Effector memory CD8-positive, alpha-beta T cell (primary cell): Measurements from ENCODE around the gene TEX11.
"Not testable (repeated sequence)": the region's sequence is repeated elsewhere in the genome, so short reads cannot be mapped to it uniquely, and the experiment has no call there.

Experiments used
- ATAC-seq: fragments of 150-1000 bp; cut with Tn5 transposase; replicated peaks from 2 replicates; pipeline ENCODE4 v1.10.0; 2021; ENCODE audit warnings: mild to moderate bottlenecking, moderate library complexity
- DNase-seq, 3 experiments: peaks; one replicate each; pipeline ENCODE4 v3.0.0; 2021
- H3K27ac Mint-ChIP-seq, 2 donors: one replicate each; pipeline ENCODE4 v1.8.0; 2022; ENCODE audit warnings: mild to moderate bottlenecking in 2 of 2, mixed read lengths in 2 of 2, moderate library complexity in 2 of 2
- H3K27me3 Mint-ChIP-seq, 2 donors: one replicate each; pipeline ENCODE4 v1.8.0; 2022; ENCODE audit warnings: mixed read lengths in 2 of 2
- H3K36me3 Mint-ChIP-seq: one replicate; pipeline ENCODE4 v1.8.0; 2022; ENCODE audit warnings: mild to moderate bottlenecking, moderate library complexity, mixed read lengths; ENCODE audit not compliant: insufficient read depth
- H3K4me1 Mint-ChIP-seq, 2 donors: one replicate each; pipeline ENCODE4 v1.8.0; 2022; ENCODE audit warnings: low read depth in 2 of 2, mixed read lengths in 2 of 2
- H3K4me3 Mint-ChIP-seq, 2 donors: one replicate each; pipeline ENCODE4 v1.8.0; 2022; ENCODE audit warnings: mild to moderate bottlenecking in 2 of 2, mixed read lengths in 2 of 2, moderate library complexity in 2 of 2
- H3K9me3 Mint-ChIP-seq, 2 donors: one replicate each; pipeline ENCODE4 v1.8.0; 2022; ENCODE audit warnings: mixed read lengths in 2 of 2

The TEX11 gene

DNA sequence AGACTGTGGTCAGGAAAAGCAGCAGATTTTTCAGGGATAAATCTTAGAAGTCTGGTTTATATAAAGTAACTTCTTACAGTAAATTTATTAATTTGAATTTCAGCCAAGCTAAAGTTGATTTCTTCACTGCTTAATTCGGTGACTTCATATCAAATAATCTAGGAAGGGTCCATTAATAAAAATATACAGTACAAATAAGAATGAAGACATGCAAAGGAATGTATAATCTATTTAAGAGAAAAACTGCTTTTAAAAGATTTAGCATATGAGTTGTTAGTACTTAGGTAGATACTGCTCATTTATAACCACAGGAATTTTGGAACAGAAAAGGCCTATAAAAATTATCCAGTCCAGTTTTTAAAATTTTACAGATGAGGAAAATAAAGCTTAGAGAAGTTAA is 286.8 kb downstream of the TEX11 start:
- Mint-ChIP-seq H3K4me1 (peaks cover 0 to 6% of the 10 kb centered on the region in 2 donors), H3K27me3 (peaks cover 7 to 8% of the 10 kb centered on the region in 2 donors), H3K27ac (no peak overlapping the region), H3K36me3 (no peaks in the 10 kb centered on the region), H3K4me3 (no peak overlapping the region), H3K9me3 (no peaks in the 10 kb centered on the region)
- DNase-seq (no peak), ATAC-seq (no peak)

- Mint-ChIP-seq H3K4me1 (no peaks in the 10 kb centered on the region), H3K4me3 (no peak overlapping the region), H3K36me3 (no peaks in the 10 kb centered on the region), H3K27ac (no peak overlapping the region), H3K9me3 (no peaks in the 10 kb centered on the region), H3K27me3 (peaks cover 0 to 19% of the 10 kb centered on the region in 2 donors)
- DNase-seq, result no peak
- ATAC-seq, result no peak
Observed at GRCh38 chrX:70618467-70618866, 290.0 kb downstream of the TEX11 start.

- Mint-ChIP-seq H3K27me3 (peaks cover 11 to 19% of the 10 kb centered on the region in 2 donors), H3K4me1 (no peaks in the 10 kb centered on the region), H3K27ac (no peak overlapping the region), H3K9me3 (no peaks in the 10 kb centered on the region), H3K36me3 (no peaks in the 10 kb centered on the region), H3K4me3 (no peak overlapping the region)
- no peak for DNase-seq
- no peak for ATAC-seq
Observed at GRCh38 chrX:70613295-70613694, 295.2 kb downstream of the TEX11 start.

- no peaks in the 10 kb centered on the region for H3K4me1 Mint-ChIP-seq
- no peak for DNase-seq
- no peak for ATAC-seq
Observed at GRCh38 chrX:70605352-70605751, 303.2 kb downstream of the TEX11 start.

DNA sequence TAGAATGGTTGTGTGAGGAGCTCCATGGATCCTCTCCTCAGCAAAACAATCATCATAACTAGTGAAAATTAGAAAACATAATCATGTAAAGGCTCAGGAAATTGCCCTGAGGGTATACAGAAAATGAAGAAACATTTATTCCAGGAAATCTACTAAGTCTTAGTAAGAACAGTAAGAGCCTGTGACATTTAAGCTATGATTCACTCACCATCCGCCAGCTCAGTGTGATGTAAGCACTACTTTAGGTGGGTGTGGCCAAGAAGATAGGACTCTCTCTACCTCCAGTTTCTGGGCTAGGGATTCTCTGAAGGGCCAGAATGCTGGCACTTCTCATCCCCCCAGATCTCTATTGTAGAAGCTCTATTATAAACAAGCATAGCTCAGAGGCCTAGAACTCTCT is 316.4 kb downstream of the TEX11 start:
- H3K4me3 Mint-ChIP-seq, result no peak overlapping the region

More at GRCh38 chrX:70605352-70605751, 303.2 kb downstream of the TEX11 start:
- Mint-ChIP-seq H3K9me3 (no peaks in the 10 kb centered on the region), H3K27me3 (peaks cover 0 to 11% of the 10 kb centered on the region in 2 donors), H3K27ac (no peak overlapping the region), H3K36me3 (no peaks in the 10 kb centered on the region), H3K4me3 (no peak overlapping the region)

GRCh38 chrX:70587158-70587557 is 321.4 kb downstream of the TEX11 start:
- not testable (repeated sequence) for H3K4me3 Mint-ChIP-seq, ATAC-seq, H3K27ac Mint-ChIP-seq

More for the DNA sequence above, 316.4 kb downstream of the TEX11 start:
- ATAC-seq (no peak), DNase-seq (no peak)
- Mint-ChIP-seq H3K9me3 (peaks cover 2 to 14% of the 10 kb centered on the region in 2 donors), H3K4me1 (no peaks in the 10 kb centered on the region), H3K27me3 (peaks cover 0 to 6% of the 10 kb centered on the region in 2 donors), H3K27ac (no peak overlapping the region), H3K36me3 (no peaks in the 10 kb centered on the region)

DNA sequence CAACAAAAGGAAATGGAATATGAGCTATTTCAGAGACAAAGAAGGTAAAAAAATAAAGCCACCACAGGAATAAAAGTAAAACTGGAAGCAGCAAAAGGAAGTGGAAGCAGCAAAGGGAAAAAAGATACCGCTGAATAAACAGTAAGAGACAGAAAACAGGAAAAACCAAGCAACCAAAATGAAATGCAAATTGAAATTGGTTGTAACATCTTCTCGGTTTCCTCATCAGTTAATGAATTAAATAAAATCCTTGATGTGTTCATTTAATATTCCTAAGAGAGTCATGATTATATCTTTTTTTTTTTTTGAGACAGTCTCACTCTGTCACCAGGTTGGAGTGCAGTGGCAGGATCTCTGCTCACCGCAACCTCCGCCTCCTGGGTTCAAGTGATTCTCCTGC is 331.1 kb downstream of the TEX11 start:
- Mint-ChIP-seq H3K36me3 (no peaks in the 10 kb centered on the region), H3K4me3 (no peak overlapping the region), H3K9me3 (no peaks in the 10 kb centered on the region), H3K27ac (no peak overlapping the region), H3K27me3 (peaks cover 6 to 7% of the 10 kb centered on the region in 2 donors), H3K4me1 (no peaks in the 10 kb centered on the region)
- no peak for ATAC-seq
- no peak for DNase-seq

More at GRCh38 chrX:70587158-70587557, 321.4 kb downstream of the TEX11 start:
- H3K4me1 Mint-ChIP-seq, H3K9me3 Mint-ChIP-seq, DNase-seq, H3K36me3 Mint-ChIP-seq: not testable (repeated sequence)
- H3K27me3 Mint-ChIP-seq, result peaks cover 0 to 11% of the 10 kb centered on the region in 2 donors

GRCh38 chrX:70569922-70570576 is 338.5 kb downstream of the TEX11 start:
- not testable (repeated sequence) for H3K36me3 Mint-ChIP-seq, H3K9me3 Mint-ChIP-seq, H3K4me3 Mint-ChIP-seq, ATAC-seq, H3K27ac Mint-ChIP-seq, DNase-seq, H3K4me1 Mint-ChIP-seq
- H3K27me3 Mint-ChIP-seq, result peaks cover 11 to 13% of the 10 kb centered on the region in 2 donors

DNA sequence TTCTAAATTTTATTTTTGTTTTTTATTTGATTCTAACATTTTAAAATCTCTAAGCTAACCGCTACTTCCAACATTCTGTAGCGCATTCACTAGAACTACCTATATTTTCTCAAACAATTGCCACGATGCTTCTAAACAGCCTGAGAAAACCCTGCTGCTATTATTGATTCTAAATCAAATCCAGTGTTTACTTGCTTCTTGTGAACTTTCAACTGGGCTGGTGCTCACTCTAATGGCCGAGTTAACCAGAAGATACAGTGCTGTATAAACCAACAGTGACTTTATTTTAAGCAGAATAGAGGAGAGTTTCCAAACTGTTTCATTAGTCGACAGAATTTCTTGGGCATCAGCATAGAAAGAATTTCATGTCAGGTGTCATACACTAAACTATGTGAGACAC is 353.6 kb downstream of the TEX11 start:
- no peaks in the 10 kb centered on the region for H3K27me3 Mint-ChIP-seq
- ATAC-seq, result no peak
- no peak overlapping the region for H3K27ac Mint-ChIP-seq
- no peaks in the 10 kb centered on the region for H3K4me1 Mint-ChIP-seq
- H3K4me3 Mint-ChIP-seq, result no peak overlapping the region
- H3K9me3 Mint-ChIP-seq, result no peaks in the 10 kb centered on the region
- peaks cover 4% of the 10 kb centered on the region for H3K36me3 Mint-ChIP-seq
- no peak for DNase-seq

- Mint-ChIP-seq H3K27ac (no peak overlapping the region), H3K27me3 (no peaks in the 10 kb centered on the region), H3K4me3 (no peak overlapping the region), H3K4me1 (no peaks in the 10 kb centered on the region), H3K9me3 (no peaks in the 10 kb centered on the region), H3K36me3 (peaks cover 4% of the 10 kb centered on the region)
- DNase-seq (no peak), ATAC-seq (no peak)
Observed at GRCh38 chrX:70554523-70554922, 354.0 kb downstream of the TEX11 start.

DNA sequence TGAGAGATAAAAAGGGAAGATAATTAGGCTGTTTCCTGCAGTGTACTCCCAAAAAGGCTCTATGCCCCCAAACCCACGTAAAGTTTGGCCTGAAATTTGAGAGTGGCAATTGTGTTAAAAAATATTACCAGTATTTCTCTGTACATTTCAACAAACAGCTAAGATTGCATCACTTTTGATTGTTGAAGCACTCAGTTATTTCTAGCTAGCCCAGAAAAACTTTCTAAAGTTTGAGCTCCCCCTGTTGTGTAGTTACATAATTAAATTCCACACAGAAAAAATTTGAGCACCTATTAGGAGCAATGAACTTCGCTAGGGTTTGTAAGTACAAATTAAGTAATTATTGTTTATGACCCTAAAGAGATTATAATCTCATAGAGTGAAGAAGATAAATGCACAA is 354.4 kb downstream of the TEX11 start:
- DNase-seq (no peak), ATAC-seq (no peak)
- H3K4me1 Mint-ChIP-seq, result no peaks in the 10 kb centered on the region
- H3K9me3 Mint-ChIP-seq, result no peaks in the 10 kb centered on the region
- H3K36me3 Mint-ChIP-seq, result peaks cover 5% of the 10 kb centered on the region
- H3K27ac Mint-ChIP-seq, result no peak overlapping the region
- no peaks in the 10 kb centered on the region for H3K27me3 Mint-ChIP-seq
- H3K4me3 Mint-ChIP-seq, result no peak overlapping the region

GRCh38 chrX:70553516-70553915 is 355.0 kb downstream of the TEX11 start:
- Mint-ChIP-seq H3K4me3 (no peak overlapping the region), H3K36me3 (peaks cover 6% of the 10 kb centered on the region), H3K4me1 (no peaks in the 10 kb centered on the region), H3K27ac (no peak overlapping the region), H3K9me3 (no peaks in the 10 kb centered on the region), H3K27me3 (no peaks in the 10 kb centered on the region)
- DNase-seq (no peak), ATAC-seq (no peak)

- Mint-ChIP-seq H3K27ac (no peak overlapping the region), H3K36me3 (peaks cover 6% of the 10 kb centered on the region), H3K4me1 (no peaks in the 10 kb centered on the region), H3K4me3 (no peak overlapping the region), H3K9me3 (no peaks in the 10 kb centered on the region), H3K27me3 (no peaks in the 10 kb centered on the region)
- DNase-seq (no peak), ATAC-seq (no peak)
Observed at GRCh38 chrX:70552130-70552704, 356.3 kb downstream of the TEX11 start.

DNA sequence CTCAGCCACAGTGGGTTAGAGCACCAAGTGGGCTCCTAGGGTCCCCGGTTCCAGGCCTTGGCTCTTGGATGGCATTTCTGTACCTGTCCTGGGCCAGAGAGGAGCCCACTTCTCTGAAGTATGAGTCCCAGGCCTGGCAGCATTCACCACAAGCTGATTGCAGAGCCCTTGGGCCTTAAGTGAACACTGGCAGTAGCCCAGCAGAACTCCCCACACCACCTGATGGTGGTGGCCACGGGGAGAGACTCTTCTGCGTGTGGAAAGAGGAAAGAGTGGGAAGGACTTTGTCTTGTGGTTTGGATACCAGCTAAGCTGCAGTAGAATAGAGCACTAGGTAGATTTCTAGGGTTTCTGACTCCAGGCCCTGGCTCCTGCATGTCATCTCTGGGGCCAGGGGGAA is 359.1 kb downstream of the TEX11 start:
- no peak overlapping the region for H3K27ac Mint-ChIP-seq
- no peaks in the 10 kb centered on the region for H3K4me1 Mint-ChIP-seq
- H3K27me3 Mint-ChIP-seq, result no peaks in the 10 kb centered on the region
- H3K4me3 Mint-ChIP-seq, result no peak overlapping the region
- ATAC-seq (no peak), DNase-seq (no peak)
- peaks cover 3% of the 10 kb centered on the region for H3K36me3 Mint-ChIP-seq
- H3K9me3 Mint-ChIP-seq, result no peaks in the 10 kb centered on the region
